A673 (cell line): Measurements from ENCODE around the gene ZDHHC23. TPM values are rescaled to one million over a fixed set of nuclear protein-coding genes. Genes with fewer than 3 reads are reported as not detected.

Experiments used
- BruUV-seq: library from RNA; stranded (reverse); fragments of 400-500 nt; replicated peaks from 2 replicates; lab custom pipeline; 2021; lab: Mats Ljungman, UMichigan
- CTCF ChIA-PET: fragments of 300-600 bp; sonication (Branson Sonifier 250); formaldehyde crosslinking; loops from one replicate; lab custom pipeline; 2022; ENCODE audit warnings: antibody characterized with exemption; lab: Charles Lee
- POLR2A ChIA-PET: fragments of 300-600 bp; sonication (Branson Sonifier 250); formaldehyde crosslinking; loops from one replicate; lab custom pipeline; 2022; ENCODE audit warnings: antibody characterized with exemption; ENCODE audit not compliant: low non-redundant PET; lab: Charles Lee
- DNase-seq: peaks from one replicate; pipeline ENCODE4 v3.0.0-alpha.2; 2015; ENCODE audit warnings: low spot score
- H3K27ac ChIP-seq: fragments of 200-600 bp; sonication (generic); 2 replicates; pipeline ENCODE4 v1.5.1; 2016; ENCODE audit warnings: mixed run types, low read depth, mild to moderate bottlenecking, mixed read lengths, antibody characterized with exemption, low read length; ENCODE audit not compliant: poor library complexity, severe bottlenecking
- H3K27me3 ChIP-seq: fragments of 200-600 bp; sonication (generic); replicated peaks from 2 replicates; pipeline ENCODE4 v1.6.1; 2017; ENCODE audit warnings: mixed run types, low read depth, mild to moderate bottlenecking, mixed read lengths, antibody characterized with exemption, low read length; ENCODE audit not compliant: insufficient read depth, poor library complexity
- H3K36me3 ChIP-seq: fragments of 200-600 bp; sonication (generic); 2 replicates; pipeline ENCODE4 v1.6.1; 2016; ENCODE audit warnings: mixed run types, mild to moderate bottlenecking, mixed read lengths, antibody characterized with exemption, low read length; ENCODE audit not compliant: insufficient read depth, poor library complexity, severe bottlenecking
- H3K4me1 ChIP-seq: fragments of 200-600 bp; sonication (generic); 2 replicates; pipeline ENCODE4 v1.6.1; 2017; ENCODE audit warnings: mixed run types, mild to moderate bottlenecking, mixed read lengths, antibody characterized with exemption, low read length; ENCODE audit not compliant: insufficient read depth, poor library complexity, severe bottlenecking
- H3K4me3 ChIP-seq: fragments of 200-600 bp; sonication (generic); 2 replicates; pipeline ENCODE4 v1.5.1; 2016; ENCODE audit warnings: low read depth, mixed run types, mild to moderate bottlenecking, mixed read lengths, low read length; ENCODE audit not compliant: poor library complexity, severe bottlenecking
- H3K9me3 ChIP-seq: fragments of 200-600 bp; sonication (generic); 2 replicates; pipeline ENCODE4 v1.6.1; 2016; ENCODE audit warnings: mixed run types, low read depth, mild to moderate bottlenecking, mixed read lengths, antibody characterized with exemption, low read length; ENCODE audit not compliant: poor library complexity, severe bottlenecking
- EZH2 ChIP-seq: fragments of 200-600 bp; sonication (generic); IDR thresholded peaks from 2 replicates; pipeline ENCODE4 v1.6.1; 2017; ENCODE audit warnings: borderline replicate concordance, low read depth, mild to moderate bottlenecking, mixed read lengths, antibody characterized with exemption, low read length; ENCODE audit not compliant: poor library complexity, severe bottlenecking
- intact Hi-C: fragments of 100-400 bp; cut with micrococcal nuclease; formaldehyde crosslinking; loops from one replicate; pipeline ENCODE4 v1.10.0; 2022; ENCODE audit not compliant: unreplicated experiment
- total RNA-seq: library from RNA; stranded (reverse); gene quantifications from 2 replicates; pipeline ENCODE4 v1.2.3, GENCODE V29; 2021
- TF ChIP-seq, protein P1 (sequence below): fragments of 300-800, 200-600 bp; sonication (generic); conservative IDR thresholded peaks from 2 replicates; pipeline ENCODE4 v1.5.1; 2017; ENCODE audit warnings: low read depth, mild to moderate bottlenecking, antibody characterized with exemption, low read length, moderate library complexity, mixed read lengths

ZDHHC23 gene
- total RNA-seq, 1 experiment from 2014 or later = 1.1 TPM

DNA sequence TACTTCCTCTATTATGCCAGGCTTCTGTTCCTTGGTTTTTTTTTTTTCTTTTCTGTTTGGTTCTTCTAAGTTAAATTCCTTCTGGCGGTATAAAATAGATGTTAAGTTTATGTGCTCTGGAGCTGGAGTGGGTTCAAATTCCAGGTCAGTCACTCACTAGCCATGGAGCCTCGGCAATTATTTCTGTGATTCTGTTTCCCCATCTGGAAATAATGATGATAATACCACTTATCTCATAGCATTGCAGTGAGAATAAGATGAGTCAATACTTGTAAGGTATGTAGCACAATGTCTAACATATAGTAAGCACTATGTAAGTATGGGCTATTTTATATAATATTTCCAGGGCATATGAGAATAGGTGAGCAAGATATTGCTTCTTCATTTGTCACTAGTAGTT lies 33.2 kb upstream of the ZDHHC23 start:
- Histone ChIP-seq H3K4me1 (no peaks in the 10 kb centered on the region), H3K9me3 (no peaks in the 10 kb centered on the region), H3K36me3 (no peaks in the 10 kb centered on the region), H3K4me3 (no peak overlapping the region), H3K27me3 (no peaks in the 10 kb centered on the region), H3K27ac (no peak overlapping the region)
- ChIA-PET POLR2A (no interaction called here), CTCF (interaction anchor here (0.7 kb wide), 1 partner anchor 30 kb away, joined by 3 read pairs; no protein-coding TSS in a partner anchor)
- intact Hi-C loops = loop anchor here (5.0 kb wide), 1 partner anchor 177 kb away; no protein-coding TSS in a partner anchor
- no peak for TF ChIP-seq EZH2
- TF ChIP-seq, protein P1, sequence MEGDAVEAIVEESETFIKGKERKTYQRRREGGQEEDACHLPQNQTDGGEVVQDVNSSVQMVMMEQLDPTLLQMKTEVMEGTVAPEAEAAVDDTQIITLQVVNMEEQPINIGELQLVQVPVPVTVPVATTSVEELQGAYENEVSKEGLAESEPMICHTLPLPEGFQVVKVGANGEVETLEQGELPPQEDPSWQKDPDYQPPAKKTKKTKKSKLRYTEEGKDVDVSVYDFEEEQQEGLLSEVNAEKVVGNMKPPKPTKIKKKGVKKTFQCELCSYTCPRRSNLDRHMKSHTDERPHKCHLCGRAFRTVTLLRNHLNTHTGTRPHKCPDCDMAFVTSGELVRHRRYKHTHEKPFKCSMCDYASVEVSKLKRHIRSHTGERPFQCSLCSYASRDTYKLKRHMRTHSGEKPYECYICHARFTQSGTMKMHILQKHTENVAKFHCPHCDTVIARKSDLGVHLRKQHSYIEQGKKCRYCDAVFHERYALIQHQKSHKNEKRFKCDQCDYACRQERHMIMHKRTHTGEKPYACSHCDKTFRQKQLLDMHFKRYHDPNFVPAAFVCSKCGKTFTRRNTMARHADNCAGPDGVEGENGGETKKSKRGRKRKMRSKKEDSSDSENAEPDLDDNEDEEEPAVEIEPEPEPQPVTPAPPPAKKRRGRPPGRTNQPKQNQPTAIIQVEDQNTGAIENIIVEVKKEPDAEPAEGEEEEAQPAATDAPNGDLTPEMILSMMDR = no peak
- DNase-seq = no peak
- no TSS peak for BruUV-seq

DNA sequence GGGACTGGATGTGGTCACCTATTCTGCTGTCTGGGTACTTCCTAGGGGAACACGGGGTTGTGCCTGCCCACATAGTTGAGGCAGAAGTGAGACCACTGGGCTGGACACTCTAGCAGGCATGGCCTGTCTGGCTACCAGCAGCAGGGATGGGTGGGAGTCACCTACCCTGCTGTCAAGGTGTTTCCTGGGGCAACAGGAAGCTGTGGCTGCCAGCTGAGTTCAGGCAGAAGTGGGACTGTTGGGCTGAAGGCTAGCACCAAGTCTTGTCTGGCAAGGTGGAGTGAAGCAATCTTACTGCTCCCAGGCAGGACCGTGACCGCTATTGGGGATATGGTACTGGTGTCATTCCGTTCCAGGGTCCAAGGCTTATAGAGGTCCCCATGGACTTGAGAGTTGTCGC lies 20.3 kb upstream of the ZDHHC23 start:
- BruUV-seq = no TSS peak
- TF ChIP-seq, protein P1 = no peak
- no peak for TF ChIP-seq EZH2
- POLR2A ChIA-PET = no interaction called here
- intact Hi-C loops = no loop called here
- Histone ChIP-seq H3K27ac (no peak overlapping the region), H3K9me3 (peaks cover 11% of the 10 kb centered on the region), H3K4me3 (no peak overlapping the region), H3K4me1 (no peaks in the 10 kb centered on the region), H3K36me3 (no peaks in the 10 kb centered on the region), H3K27me3 (no peaks in the 10 kb centered on the region)
- DNase-seq = no peak
- CTCF ChIA-PET = no interaction called here

DNA sequence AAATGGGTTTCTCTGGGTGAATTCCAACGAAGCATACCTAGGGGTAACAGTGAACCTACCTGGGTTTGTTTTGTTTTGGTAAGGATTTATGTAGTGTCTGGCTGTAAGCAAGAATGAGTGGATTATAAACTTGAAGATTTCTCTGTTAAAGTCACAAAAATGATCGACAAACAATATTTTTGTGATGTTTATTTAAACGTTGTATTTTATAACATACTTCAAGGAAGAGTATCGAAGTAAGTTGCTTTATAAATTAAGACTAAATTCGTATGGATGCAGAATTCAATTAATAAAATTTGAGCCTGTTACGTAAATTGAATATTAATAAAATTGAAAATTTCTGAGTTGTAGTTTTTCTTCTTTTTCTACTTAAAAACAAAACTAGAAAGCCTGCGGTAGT lies 982 bp upstream of the ZDHHC23 start:
- POLR2A ChIA-PET = no interaction called here
- BruUV-seq = no TSS peak

More for the DNA sequence above, 982 bp upstream of the ZDHHC23 start:
- no peak for DNase-seq
- H3K4me1 ChIP-seq = no peaks in the 10 kb centered on the region
- H3K27me3 ChIP-seq = peaks cover 43% of the 10 kb centered on the region
- no peaks in the 10 kb centered on the region for H3K9me3 ChIP-seq
- TF ChIP-seq EZH2 = no peak
- TF ChIP-seq, protein P1 = no peak
- no peak overlapping the region for H3K27ac ChIP-seq
- intact Hi-C loops = no loop called here
- peak overlapping the region; percentile 46 for H3K4me3 ChIP-seq
- no peaks in the 10 kb centered on the region for H3K36me3 ChIP-seq
- CTCF ChIA-PET = no interaction called here
